ENCODE results near the gene SCLY.

SCLY gene

DNA sequence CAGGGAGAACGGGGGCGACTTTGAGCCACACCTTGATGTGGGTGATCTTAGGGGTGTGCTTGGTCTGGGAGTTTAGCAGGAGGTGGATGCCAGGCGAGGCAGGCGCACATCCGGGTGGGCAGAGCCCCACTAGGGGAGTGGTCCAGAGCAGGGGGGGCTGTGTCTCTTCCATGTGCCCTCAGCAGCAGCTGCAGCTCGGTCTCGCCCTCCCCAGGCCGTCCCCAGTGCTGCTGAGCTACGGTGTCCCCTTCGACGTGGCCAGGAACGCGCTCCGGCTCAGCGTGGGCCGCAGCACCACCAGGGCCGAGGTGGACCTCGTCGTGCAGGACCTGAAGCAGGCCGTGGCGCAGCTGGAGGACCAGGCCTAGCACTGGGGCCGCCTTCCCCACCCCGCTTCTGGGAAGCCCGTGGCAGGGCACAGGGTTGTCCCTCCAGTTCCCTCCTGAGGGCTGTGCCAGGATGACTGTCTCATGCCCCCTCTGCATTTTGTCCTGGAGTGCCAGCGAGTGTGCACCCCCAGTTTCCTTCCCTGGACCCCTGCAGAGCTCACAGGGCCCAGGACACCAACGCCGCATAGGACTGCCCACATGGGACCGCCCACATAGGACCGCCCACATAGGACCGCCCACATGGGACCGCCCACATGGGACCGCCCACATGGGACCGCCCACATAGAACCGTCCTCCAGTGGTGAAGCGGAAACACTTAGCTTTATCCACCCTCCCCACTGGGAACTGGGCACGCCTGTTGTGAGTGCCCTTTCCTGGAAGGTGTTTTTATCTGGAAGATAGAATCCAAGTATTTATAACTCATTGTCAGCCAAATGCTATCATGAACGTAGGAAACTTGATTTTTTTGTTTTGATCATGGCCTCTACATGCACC lies 37.4 kb downstream of the SCLY start:
- no peak for DNase-seq (ENCODE audit: low read depth, low spot score)

DNA sequence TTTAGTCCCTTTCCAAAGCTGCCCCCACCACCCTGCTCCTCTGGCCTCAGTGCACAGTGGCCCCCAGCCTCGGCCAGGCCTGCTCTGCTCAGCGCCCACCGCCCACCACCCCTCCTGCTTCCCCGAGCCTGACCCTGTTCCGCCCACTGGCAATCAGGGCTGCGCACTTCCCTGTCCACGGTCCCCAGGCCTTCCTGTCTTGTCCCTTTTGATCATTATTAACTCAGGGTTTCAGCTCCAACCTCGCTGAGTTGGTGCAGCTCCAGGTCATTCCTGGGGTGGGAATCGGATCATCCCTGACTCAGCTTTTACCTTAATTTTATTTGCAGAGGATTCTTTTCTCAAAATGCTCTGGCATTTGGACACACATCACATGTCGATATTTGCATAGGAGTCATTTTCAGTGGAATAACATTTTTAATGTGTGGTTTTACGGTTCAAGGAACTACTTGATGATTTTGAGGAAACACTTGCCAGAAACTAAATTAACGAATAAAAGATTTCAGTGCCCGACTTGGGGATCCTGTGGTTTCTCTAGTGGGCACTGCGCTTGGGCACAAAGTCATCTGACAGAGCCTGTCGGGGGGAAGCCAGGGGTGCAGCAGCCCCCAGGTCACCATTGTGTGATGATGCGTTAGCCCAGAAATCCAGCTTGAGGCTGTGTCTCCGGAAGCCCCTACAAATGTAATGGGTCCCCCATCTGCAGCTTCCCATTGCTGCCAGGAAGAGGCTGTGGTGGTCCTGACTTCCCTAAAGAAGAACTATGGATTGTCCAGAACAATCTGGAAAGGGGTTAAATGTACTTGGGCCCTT lies 38.3 kb downstream of the SCLY start:
- DNase-seq (ENCODE audit: low read depth, low spot score): no peak

- no peak for DNase-seq (ENCODE audit: low read depth, low spot score)
These were observed 38.9 kb downstream of the SCLY start for GRCh38 chr2:238099714-238100048.

GRCh38 chr2:238100049-238100820 lies 39.4 kb downstream of the SCLY start, which contains the start of gene ESPNL:
Gene ESPNL (plus strand): TSS chr2:238100340. CDS start chr2:238100420, 80 bp downstream.
- no peak for DNase-seq (ENCODE audit: low read depth, low spot score)

GRCh38 chr2:238100821-238101771 lies 40.3 kb downstream of the SCLY start:
- no peak for DNase-seq (ENCODE audit: low read depth, low spot score)

DNA sequence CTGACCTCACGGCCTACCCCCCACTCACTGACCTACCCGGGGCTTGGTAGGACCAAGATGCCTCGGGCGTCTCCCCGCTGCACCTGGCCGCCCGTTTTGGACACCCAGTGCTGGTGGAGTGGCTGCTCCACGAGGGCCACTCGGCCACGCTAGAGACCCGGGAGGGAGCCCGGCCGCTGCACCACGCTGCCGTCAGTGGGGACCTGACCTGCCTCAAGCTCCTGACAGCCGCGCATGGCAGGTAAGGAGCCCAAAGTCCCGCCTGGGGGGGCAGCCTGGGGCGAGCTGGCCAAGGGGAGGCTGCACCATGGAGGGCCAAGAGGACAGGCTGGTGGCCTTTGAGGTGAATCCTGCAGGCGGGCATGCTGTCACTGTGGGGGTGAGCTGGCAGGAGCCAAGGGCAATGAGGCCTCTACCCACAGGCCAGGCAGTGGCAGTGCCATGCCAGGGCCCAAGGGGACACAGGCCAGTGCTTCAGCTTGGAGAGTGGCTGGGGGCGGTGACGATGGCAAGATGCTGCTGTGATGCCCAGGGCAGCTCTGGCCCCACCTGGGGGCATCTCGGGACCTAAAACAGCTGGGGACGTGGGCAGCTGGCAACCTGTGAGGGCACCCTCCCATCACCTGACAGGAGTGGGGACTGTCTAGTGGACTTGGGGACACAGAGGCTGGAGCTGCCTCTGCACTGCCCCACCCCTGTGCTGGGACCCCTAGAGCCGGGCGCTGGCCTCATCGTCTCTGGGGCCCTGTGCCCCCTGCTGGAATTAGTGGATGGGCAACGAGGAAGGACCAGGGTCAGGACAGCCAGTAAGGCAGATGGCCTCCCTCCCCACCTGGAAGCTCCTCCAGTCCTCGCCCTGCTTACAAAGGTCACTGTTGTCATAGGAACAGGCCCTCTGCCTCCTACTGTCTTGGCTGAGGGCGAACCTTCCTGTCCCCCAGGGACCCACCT lies 41.4 kb downstream of the SCLY start:
- no peak for DNase-seq (ENCODE audit: low read depth, low spot score)

DNA sequence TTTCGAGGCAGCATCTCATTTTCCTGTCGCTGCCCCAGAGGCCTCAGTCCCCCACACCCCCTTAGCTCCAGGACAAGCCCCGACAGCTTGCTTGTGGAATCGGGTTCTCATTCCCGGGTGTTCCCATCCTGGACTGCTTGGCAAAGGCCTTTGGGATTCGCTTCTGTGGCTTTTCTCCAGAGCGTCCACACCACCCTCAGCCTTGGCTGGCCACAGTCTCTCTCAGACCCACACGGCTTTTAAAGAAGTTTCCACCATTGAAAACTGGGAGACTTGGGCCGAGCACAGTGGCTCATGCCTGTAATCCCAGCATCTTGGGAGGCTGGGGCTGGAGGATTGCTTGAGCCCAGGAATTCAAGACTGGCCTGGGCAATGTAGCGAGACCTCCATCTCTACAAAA lies 42.1 kb downstream of the SCLY start:
- no peak for DNase-seq (ENCODE audit: low read depth, low spot score)

DNA sequence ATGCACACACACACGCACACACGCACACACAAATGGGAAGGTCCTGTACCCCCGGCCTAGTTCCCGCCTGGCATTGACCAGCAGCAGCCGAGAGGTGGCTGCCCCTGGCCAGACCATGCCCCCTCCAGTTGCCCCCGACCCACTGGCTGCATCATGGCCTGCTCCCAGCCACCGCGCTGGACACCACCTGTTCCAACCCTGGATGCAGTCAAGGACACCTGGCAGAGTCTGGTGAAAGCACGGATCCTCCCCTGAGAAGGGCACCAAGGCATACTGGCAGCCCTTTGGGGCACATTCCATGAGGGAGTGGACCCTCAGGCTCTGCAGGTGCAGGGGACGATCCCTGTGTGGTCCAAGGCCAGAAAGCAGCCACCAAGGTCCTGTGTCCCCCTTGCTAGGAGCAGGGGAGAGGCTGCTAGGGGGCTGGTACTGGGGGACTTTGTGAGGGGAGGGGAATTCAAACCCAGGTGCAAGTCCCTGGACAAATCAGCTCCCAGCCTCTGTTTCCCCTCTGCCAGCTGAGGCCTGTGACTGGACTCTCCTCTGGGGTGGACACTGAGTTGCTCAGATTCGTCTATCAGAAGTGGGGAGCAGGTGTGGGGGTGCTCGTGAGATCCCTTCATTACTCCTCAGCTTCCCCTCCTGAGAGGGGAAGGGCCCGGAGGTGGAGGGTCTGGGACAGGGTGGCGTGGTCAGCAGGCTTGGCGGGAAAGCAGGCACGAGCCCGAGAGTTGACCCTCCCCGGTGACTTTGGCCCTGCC lies 42.8 kb downstream of the SCLY start:
- DNase-seq (ENCODE audit: low read depth, low spot score): no peak

GRCh38 chr2:238104226-238104690 lies 43.5 kb downstream of the SCLY start:
- no peak for DNase-seq (ENCODE audit: low read depth, low spot score)

- no peak for DNase-seq (ENCODE audit: low read depth, low spot score)
These were observed 44.0 kb downstream of the SCLY start for GRCh38 chr2:238104691-238105371.

DNA sequence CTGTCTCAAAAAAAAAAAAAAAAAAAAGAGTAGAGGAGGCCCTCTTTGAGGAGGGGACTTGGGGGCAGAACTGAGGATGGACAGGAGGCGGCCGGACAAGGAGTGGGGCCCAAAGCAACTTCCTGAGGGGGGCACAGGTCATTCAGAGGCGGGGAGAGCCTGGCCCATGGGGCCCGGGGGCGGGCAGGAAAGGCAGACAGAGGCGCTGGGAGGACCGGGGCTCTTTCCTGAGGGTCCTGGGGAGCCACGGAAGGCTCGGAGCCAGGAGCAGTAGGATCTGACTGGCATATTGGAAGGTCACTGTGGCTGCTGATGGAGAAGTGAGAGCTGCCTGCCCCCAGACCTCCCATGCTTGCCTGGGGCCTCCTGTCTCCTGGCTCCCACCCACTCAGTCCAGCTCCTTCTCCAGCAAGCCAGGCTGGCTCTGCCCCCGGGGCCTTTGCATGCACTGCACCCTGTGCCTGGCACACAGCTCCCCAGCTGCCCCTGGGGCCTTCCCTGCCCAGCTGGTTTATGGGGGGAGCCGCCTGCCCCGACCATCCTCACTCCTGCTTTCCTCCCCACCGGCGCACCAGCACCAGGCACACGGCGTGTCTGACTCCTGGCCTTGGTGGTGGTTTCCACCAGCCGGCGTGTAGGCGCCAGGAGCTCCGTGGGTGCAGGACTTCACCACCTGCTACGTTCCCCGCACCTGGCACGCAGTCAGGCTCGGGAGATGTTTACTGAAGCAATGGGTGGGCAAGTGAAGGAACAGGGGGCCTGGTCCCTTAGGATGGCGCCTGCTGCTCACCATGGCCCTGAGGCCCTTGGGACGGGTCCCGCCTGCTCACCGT lies 44.9 kb downstream of the SCLY start:
- no peak for DNase-seq (ENCODE audit: low read depth, low spot score)

DNA sequence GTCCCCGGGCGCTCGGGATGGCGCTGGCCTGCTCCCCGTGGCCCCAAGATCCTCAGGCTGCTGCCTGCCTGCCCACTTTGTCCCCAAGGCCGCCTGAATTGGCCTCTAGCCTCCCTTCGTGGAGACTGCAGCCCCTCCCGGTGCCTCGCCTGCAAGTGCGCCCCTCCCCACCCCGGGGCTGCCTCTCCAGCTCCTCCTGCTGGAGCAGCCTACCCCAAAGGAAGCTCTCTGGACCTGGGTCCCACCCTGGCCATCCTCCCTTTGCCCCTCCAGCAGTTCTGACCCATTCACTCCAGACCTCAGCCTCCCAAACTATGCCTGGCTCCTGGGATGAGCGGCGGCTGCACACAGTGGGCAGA lies 45.5 kb downstream of the SCLY start:
- no peak for DNase-seq (ENCODE audit: low read depth, low spot score)

- DNase-seq (ENCODE audit: low read depth, low spot score): no peak
These were observed 46.1 kb downstream of the SCLY start for GRCh38 chr2:238106698-238107524.

DNA sequence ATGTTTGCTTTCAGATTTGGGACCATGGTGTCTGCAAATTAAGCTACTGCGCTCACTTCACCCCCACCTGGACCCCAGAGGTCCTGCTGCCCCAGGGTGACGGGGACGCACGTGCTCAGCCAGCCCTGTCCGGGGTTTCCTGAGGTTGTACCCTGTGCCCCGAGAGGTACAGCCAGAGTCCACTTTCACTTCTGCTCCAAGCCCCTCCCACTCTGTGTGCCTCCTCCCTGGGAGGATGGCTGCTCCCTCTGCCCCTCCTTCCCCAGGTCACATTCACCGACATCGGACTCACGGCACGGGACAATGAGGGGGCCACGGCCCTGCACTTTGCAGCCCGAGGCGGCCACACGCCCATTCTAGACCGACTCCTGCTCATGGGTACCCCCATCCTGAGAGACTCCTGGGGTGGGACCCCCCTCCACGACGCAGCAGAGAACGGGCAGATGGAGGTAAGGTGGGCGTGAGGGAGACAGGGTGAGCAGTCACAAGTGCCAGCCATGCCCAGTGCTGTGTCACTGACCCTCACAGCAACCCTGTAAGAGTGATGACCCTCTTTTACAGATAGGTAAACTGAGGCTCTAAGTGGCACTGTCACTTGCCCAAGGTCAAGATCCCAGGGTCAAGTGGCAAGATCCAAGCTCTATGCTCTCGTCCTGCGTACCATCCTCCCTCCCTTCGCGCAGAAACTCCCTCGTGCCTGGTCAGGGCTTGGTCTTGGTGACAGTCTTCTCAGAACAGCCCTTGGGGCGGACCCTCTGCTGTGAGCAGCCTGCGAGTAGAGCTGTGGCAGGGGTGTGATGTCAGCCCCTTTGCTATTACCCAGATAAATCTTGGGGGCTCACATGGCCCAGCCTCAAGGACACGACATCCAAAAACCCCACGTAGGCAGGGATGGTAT lies 47.0 kb downstream of the SCLY start:
- no peak for DNase-seq (ENCODE audit: low read depth, low spot score)

DNA sequence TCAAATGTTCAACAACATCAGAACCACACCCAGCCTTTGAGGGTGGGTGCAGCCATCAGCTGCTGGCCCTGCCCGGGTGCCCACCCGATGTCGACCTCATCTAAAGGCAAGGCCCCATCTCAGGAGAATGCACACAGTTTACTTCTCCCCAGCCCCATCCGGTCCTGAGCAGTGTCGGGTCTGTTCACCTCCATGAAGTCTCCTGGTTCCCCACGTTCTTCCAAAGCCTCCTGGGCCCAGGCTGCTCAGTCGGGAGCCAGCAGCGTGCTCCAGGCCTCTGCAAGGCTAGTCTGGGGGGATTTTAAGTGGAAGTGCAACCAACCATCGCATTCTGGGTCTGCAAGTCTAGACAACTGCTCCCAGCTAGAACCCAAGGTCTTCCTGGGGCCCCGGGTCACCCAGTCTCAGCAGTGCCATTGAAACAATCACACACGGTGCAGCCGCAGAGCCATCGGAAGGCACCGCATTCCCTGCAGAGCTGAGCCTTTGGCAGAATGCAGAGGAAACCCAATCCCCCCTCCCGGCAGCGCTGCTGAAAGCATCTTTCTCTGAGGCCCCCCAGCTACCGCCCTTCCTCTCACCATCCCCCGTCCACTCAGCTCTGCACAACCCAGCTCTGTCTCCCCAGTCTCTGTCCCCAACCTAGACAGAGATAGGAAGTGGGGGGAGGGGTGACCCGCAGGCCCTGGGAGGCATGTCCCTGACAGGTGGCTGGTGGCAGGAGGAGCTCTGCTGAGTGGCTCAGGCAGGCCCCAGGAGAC lies 47.8 kb downstream of the SCLY start:
- no peak for DNase-seq (ENCODE audit: low read depth, low spot score)
